GM23338 (cell line): ENCODE results near the gene S100A7. TPM values are rescaled to one million over a fixed set of nuclear protein-coding genes. Genes with fewer than 3 reads are reported as not detected.

Source experiments
- ATAC-seq: fragments of 200-7000 bp; cut with Tn5 transposase; 3 replicates; pipeline ENCODE4 v1.9.1; 2020
- DNase-seq: peaks from one replicate; pipeline ENCODE4 v3.0.0-alpha.2; 2015; ENCODE audit warnings: low spot score
- H2AFZ ChIP-seq: fragments of 200-600 bp; sonication (generic); 2 replicates; pipeline ENCODE4 v1.8.0; 2016; ENCODE audit warnings: antibody characterized with exemption, mild to moderate bottlenecking, moderate library complexity
- H3F3A ChIP-seq: fragments of 200-600 bp; sonication (generic); replicated peaks from 2 replicates; pipeline ENCODE4 v1.8.0; 2017; ENCODE audit warnings: antibody characterized with exemption, mixed run types, low read depth
- H3K27ac ChIP-seq: fragments of 200-600 bp; sonication (generic); 2 replicates; pipeline ENCODE4 v1.6.1; 2016; ENCODE audit warnings: low read depth
- H3K27me3 ChIP-seq: fragments of 200-600 bp; sonication (generic); 2 replicates; pipeline ENCODE4 v1.8.0; 2016; ENCODE audit warnings: mild to moderate bottlenecking, mixed run types, moderate library complexity; ENCODE audit not compliant: insufficient read depth
- H3K36me3 ChIP-seq: fragments of 200-600 bp; sonication (generic); 2 replicates; pipeline ENCODE4 v1.8.0; 2016; ENCODE audit warnings: mild to moderate bottlenecking; ENCODE audit not compliant: insufficient read depth
- H3K4me1 ChIP-seq: fragments of 200-600 bp; sonication (generic); 2 replicates; pipeline ENCODE4 v1.8.0; 2016; ENCODE audit warnings: mild to moderate bottlenecking, moderate library complexity; ENCODE audit not compliant: insufficient read depth
- H3K4me2 ChIP-seq: fragments of 200-600 bp; sonication (generic); 2 replicates; pipeline ENCODE4 v1.7.1; 2017; ENCODE audit warnings: mixed run types
- H3K4me3 ChIP-seq: fragments of 200-600 bp; sonication (generic); 2 replicates; pipeline ENCODE4 v1.6.1; 2016; ENCODE audit warnings: mixed run types
- H3K79me2 ChIP-seq: fragments of 200-600 bp; sonication (generic); replicated peaks from 2 replicates; pipeline ENCODE4 v1.8.0; 2017; ENCODE audit warnings: mild to moderate bottlenecking; ENCODE audit not compliant: insufficient read depth
- H3K9me2 ChIP-seq: fragments of 200-600 bp; sonication (generic); 2 replicates; pipeline ENCODE4 v1.8.0; 2017; ENCODE audit not compliant: insufficient read depth
- H4K20me1 ChIP-seq: fragments of 200-600 bp; sonication (generic); replicated peaks from 2 replicates; pipeline ENCODE4 v1.8.0; 2017; ENCODE audit warnings: mild to moderate bottlenecking; ENCODE audit not compliant: insufficient read depth
- H3K27ac Mint-ChIP-seq: 2 replicates; pipeline ENCODE4 v1.8.0; 2020; ENCODE audit warnings: inconsistent platforms, mild to moderate bottlenecking, moderate library complexity, mixed read lengths
- H3K27me3 Mint-ChIP-seq: 3 replicates; pipeline ENCODE4 v1.8.0; 2022; ENCODE audit warnings: low read depth, mild to moderate bottlenecking, moderate library complexity, mixed read lengths, inconsistent platforms; ENCODE audit not compliant: insufficient read depth, poor library complexity
- H3K36me3 Mint-ChIP-seq: 3 replicates; pipeline ENCODE4 v1.8.0; 2021; ENCODE audit warnings: low read depth, mild to moderate bottlenecking, inconsistent platforms, moderate library complexity, mixed read lengths
- H3K4me1 Mint-ChIP-seq: 3 replicates; pipeline ENCODE4 v1.8.0; 2020; ENCODE audit warnings: mild to moderate bottlenecking, inconsistent platforms, mixed read lengths
- H3K4me3 Mint-ChIP-seq: 3 replicates; pipeline ENCODE4 v1.8.0; 2021; ENCODE audit warnings: moderate library complexity, mild to moderate bottlenecking, inconsistent platforms, mixed read lengths
- H3K9me3 Mint-ChIP-seq: 3 replicates; pipeline ENCODE4 v1.8.0; 2020; ENCODE audit warnings: moderate library complexity, mild to moderate bottlenecking, inconsistent platforms, mixed read lengths
- CTCF ChIP-seq, 2 experiments: fragments of 200-600 bp in 1 of 2; sonication (generic) in 1 of 2; conservative IDR thresholded peaks; 2 replicates each; pipeline versions ENCODE4 v1.5.1 to v1.6.1; 2016 to 2017; ENCODE audit warnings: antibody characterized with exemption in 2 of 2, low read depth in 2 of 2, mild to moderate bottlenecking in 2 of 2, moderate library complexity in 1 of 2
- ETS1 ChIP-seq: IDR thresholded peaks from 2 replicates; pipeline ENCODE4 v1.6.1; 2016; ENCODE audit warnings: antibody characterized with exemption
- EZH2 ChIP-seq: fragments of 200-600 bp; sonication (generic); IDR thresholded peaks from one replicate; pipeline ENCODE4 v1.8.0; 2017; ENCODE audit warnings: antibody characterized with exemption, mild to moderate bottlenecking, low read depth; ENCODE audit not compliant: unreplicated experiment
- EZH2phosphoT487 ChIP-seq: fragments of 200-600 bp; sonication (generic); IDR thresholded peaks from one replicate; pipeline ENCODE4 v1.8.1; 2018; ENCODE audit warnings: antibody characterized with exemption; ENCODE audit not compliant: unreplicated experiment
- JUNB ChIP-seq: IDR thresholded peaks from one replicate; pipeline ENCODE4 v1.6.1; 2016; ENCODE audit warnings: antibody characterized with exemption; ENCODE audit not compliant: unreplicated experiment
- NANOG ChIP-seq: IDR thresholded peaks from 2 replicates; pipeline ENCODE4 v1.6.1; 2016; ENCODE audit warnings: antibody characterized with exemption, borderline replicate concordance
- POLR2AphosphoS5 ChIP-seq: IDR thresholded peaks from 2 replicates; pipeline ENCODE4 v1.6.1; 2016; ENCODE audit warnings: antibody characterized with exemption, low read depth
- REST ChIP-seq: IDR thresholded peaks from one replicate; pipeline ENCODE4 v1.6.1; 2018; ENCODE audit warnings: antibody characterized with exemption; ENCODE audit not compliant: unreplicated experiment
- STAT1 ChIP-seq: IDR thresholded peaks from one replicate; pipeline ENCODE4 v1.6.1; 2016; ENCODE audit warnings: antibody characterized with exemption; ENCODE audit not compliant: unreplicated experiment
- ZNF114 ChIP-seq: fragments of 250-450 bp; sonication (Bioruptor Pico); IDR thresholded peaks from 2 replicates; pipeline ENCODE4 v1.5.0; 2020; ENCODE audit warnings: mild to moderate bottlenecking, moderate library complexity
- ZNF331 ChIP-seq: fragments of 250-450 bp; sonication (Bioruptor Pico); IDR thresholded peaks from 2 replicates; pipeline ENCODE4 v1.5.0; 2020; ENCODE audit warnings: low read depth, mild to moderate bottlenecking, moderate library complexity
- polyA plus RNA-seq: library from polyadenylated mRNA; unstranded; fragments of >200 nt; fragmentation: Nextera tagmentation; extraction: Ambion mirVana; gene quantifications from 2 replicates; pipeline ENCODE4 v1.2.1, GENCODE V29; 2016
- total RNA-seq: library from RNA; depleted of rRNA; stranded (reverse); fragments of >200 nt; shearing (Covaris generic); gene quantifications from 2 replicates; pipeline ENCODE4 v1.2.3, GENCODE V29; 2014

S100A7 gene
- total and polyA plus RNA-seq, 2 experiments from 2014 or later, result not detected

GRCh38 chr1:153438599-153438998, 21.9 kb downstream of the S100A7 start (continued):
- TF ChIP-seq JUNB (no peak), REST (no peak), CTCF (conservative IDR thresholded peaks at IDR 0.05; ENCODE audit: low read depth in 2 of 2) (no peak), NANOG (no peak), POLR2AphosphoS5 (no peak), ZNF331 (CRISPR knock-in tag) (no peak), EZH2phosphoT487 (no peak), STAT1 (no peak), EZH2 (no peak), ZNF114 (CRISPR knock-in tag) (no peak)

GRCh38 chr1:153437236-153437635, 23.2 kb downstream of the S100A7 start:
- H3F3A ChIP-seq, result no peaks in the 10 kb centered on the region
- ATAC-seq, result no peak
- DNase-seq, result no peak
- Mint-ChIP-seq H3K9me3 (no peaks in the 10 kb centered on the region; the same call in 1 of the 3 replicates), H3K4me1 (no peaks in the 10 kb centered on the region; the same call in 2 of the 3 replicates), H3K36me3 (no peaks in the 10 kb centered on the region), H3K27me3 (peaks cover 6% of the 10 kb centered on the region), H3K27ac (no peak overlapping the region), H3K4me3 (no peak overlapping the region)
- H3K79me2 ChIP-seq, result no peaks in the 10 kb centered on the region
- no peaks in the 10 kb centered on the region for H3K27me3 ChIP-seq
- H2AFZ ChIP-seq, result no peak overlapping the region
- no peak overlapping the region for H3K4me3 ChIP-seq
- H3K36me3 ChIP-seq, result no peaks in the 10 kb centered on the region
- no peak overlapping the region for H3K27ac ChIP-seq
- H3K4me2 ChIP-seq, result no peak overlapping the region
- H3K9me2 ChIP-seq, result no peaks in the 10 kb centered on the region
- no peaks in the 10 kb centered on the region for H3K4me1 ChIP-seq
- no peaks in the 10 kb centered on the region for H4K20me1 ChIP-seq
- TF ChIP-seq ETS1 (no peak), REST (no peak)
